SK-N-MC (cell line): Measurements from ENCODE around the gene SERPINA10.
"Not testable (repeated sequence)": the region's sequence is repeated elsewhere in the genome, so short reads cannot be mapped to it uniquely, and the experiment has no call there.

Experiments
- DNase-seq: peaks from one replicate; pipeline ENCODE4 v3.0.0-alpha.2; 2011; ENCODE audit warnings: low read depth, low spot score
- H3K27ac ChIP-seq: fragments of 200-600 bp; sonication (generic); 2 replicates; pipeline ENCODE4 v1.5.1; 2016; ENCODE audit warnings: mixed run types
- H3K36me3 ChIP-seq: fragments of 200-600 bp; sonication (generic); 2 replicates; pipeline ENCODE4 v1.6.1; 2017; ENCODE audit warnings: antibody characterized with exemption, low read length, mixed read lengths; ENCODE audit not compliant: insufficient read depth
- H3K4me3 ChIP-seq: fragments of 200-600 bp; sonication (generic); 2 replicates; pipeline ENCODE4 v1.5.1; 2016
- H3K9ac ChIP-seq: fragments of 200-600 bp; sonication (generic); 2 replicates; pipeline ENCODE4 v1.8.0; 2017; ENCODE audit warnings: mixed run types, mixed read lengths; ENCODE audit not compliant: insufficient read length
- H3K9me3 ChIP-seq: fragments of 200-600 bp; sonication (generic); 2 replicates; pipeline ENCODE4 v1.6.1; 2017; ENCODE audit warnings: low read depth, mild to moderate bottlenecking, antibody characterized with exemption, low read length, moderate library complexity, mixed read lengths
- EZH2 ChIP-seq: fragments of 200-600 bp; sonication (generic); IDR thresholded peaks from one replicate; pipeline ENCODE4 v1.6.1; 2017; ENCODE audit warnings: antibody characterized with exemption
- FOXP2 ChIP-seq: optimal IDR thresholded peaks from 2 replicates; pipeline ENCODE3; 2011; ENCODE audit warnings: mild to moderate bottlenecking, moderate library complexity; ENCODE audit not compliant: insufficient read depth; ENCODE audit errors: extremely low read length, control extremely low read depth
- POLR2AphosphoS5 ChIP-seq: IDR thresholded peaks from 2 replicates; pipeline ENCODE4 v1.6.1; 2012; ENCODE audit warnings: mild to moderate bottlenecking, low read depth, low read length, borderline replicate concordance

The SERPINA10 gene

DNA sequence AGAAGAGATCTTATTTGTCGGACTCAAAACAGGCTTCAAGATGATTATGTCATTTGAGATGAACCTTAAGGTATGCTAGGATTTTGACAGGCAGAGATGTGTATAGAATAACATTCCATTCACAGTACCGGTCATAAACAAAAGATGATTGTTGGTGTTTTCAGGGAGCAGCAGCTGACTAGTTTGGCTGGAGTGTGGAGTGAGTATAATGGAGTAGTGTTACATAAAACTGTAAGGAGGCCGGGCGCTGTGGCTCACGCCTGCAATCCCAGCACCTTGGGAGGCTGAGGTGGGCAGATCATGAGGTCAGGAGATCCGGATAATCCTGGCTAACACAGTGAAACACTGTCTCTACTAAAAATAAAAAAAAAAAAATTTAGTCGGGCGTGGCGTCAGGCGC lies 23.9 kb downstream of the SERPINA10 start:
- Histone ChIP-seq H3K36me3 (no peaks in the 10 kb centered on the region), H3K4me3 (no peak overlapping the region), H3K27ac (no peak overlapping the region), H3K9ac (no peak overlapping the region), H3K9me3 (no peaks in the 10 kb centered on the region)
- TF ChIP-seq FOXP2: no peak
- TF ChIP-seq POLR2AphosphoS5: no peak
- TF ChIP-seq EZH2: no peak
- no peak for DNase-seq

DNA sequence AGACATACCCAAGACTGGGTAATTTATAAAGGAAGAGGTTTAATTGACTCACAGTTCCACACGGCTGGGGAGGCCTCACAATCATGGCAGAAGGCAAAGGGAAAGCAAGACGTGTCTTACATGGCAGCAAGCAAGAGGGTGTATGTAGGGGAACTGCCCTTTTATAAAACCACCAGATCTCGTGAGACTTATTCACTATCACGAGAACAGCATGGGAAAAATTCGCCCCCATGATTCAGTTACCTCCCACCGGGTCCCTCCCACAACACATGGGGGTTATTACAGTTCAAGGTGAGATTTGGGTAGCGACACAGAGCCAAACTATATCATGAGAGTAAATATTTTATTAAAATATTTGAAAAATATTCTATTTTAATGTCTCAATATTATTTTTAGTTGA lies 24.5 kb downstream of the SERPINA10 start:
- DNase-seq, H3K36me3 ChIP-seq, H3K27ac ChIP-seq, H3K9ac ChIP-seq, H3K4me3 ChIP-seq, H3K9me3 ChIP-seq: not testable (repeated sequence)

DNA sequence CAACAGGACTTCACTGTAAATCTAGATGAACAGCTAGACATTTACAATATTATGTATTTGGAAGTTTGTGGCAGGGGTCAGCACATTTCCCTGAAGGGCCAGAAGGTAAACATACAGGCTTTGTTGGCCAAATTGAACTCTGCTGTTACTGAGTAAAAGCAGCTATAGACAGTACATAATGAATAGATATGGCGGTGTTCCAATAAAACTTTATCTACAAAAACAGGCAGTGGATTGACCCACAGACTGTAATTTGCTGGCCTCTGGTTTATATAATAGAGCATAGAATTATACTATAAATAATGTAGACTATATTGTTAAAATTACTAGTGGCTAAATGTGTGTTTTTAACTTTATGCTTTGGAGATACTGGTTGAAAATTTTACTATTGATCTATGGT lies 25.7 kb downstream of the SERPINA10 start:
- Histone ChIP-seq H3K36me3 (no peaks in the 10 kb centered on the region), H3K4me3 (no peak overlapping the region), H3K9ac (no peak overlapping the region), H3K9me3 (0 out of 2 replicates have a peak, but pooled peaks cover 2% of the 10 kb centered on the region), H3K27ac (no peak overlapping the region)
- TF ChIP-seq FOXP2 (no peak), POLR2AphosphoS5 (no peak), EZH2 (no peak)
- no peak for DNase-seq

GRCh38 chr14:94264195-94264594 lies 28.9 kb downstream of the SERPINA10 start:
- H3K27ac ChIP-seq, H3K36me3 ChIP-seq, H3K9ac ChIP-seq, H3K9me3 ChIP-seq, DNase-seq, H3K4me3 ChIP-seq: not testable (repeated sequence)

- no peaks in the 10 kb centered on the region for H3K36me3 ChIP-seq
- H3K9me3 ChIP-seq: no peaks in the 10 kb centered on the region
- H3K4me3 ChIP-seq: no peak overlapping the region
- H3K27ac ChIP-seq: no peak overlapping the region
- no peak for DNase-seq
- no peak overlapping the region for H3K9ac ChIP-seq
- TF ChIP-seq POLR2AphosphoS5 (no peak), FOXP2 (no peak), EZH2 (no peak)
Measured at GRCh38 chr14:94244182-94244581, 48.9 kb downstream of the SERPINA10 start.

DNA sequence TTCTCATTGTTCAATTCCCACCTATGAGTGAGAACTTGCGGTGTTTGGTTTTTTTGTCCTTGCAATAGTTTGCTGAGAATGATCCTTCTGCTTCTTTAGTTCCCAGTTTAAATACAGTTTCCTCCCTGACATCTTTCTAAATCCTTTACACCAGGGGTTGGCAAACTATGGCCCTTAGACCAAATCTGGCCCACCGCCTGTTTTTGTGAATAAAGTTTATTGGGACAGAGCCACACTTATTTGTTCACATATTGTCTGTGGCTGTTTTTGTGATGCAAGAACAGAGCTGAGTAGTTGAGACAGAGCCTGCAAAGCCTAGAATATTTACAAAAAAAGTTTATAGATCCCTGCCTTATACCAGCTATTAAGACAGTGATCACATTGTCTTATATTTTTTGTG lies 53.7 kb downstream of the SERPINA10 start:
- H3K36me3 ChIP-seq: no peaks in the 10 kb centered on the region
- TF ChIP-seq POLR2AphosphoS5 (no peak), FOXP2 (no peak), EZH2 (no peak)
- H3K27ac ChIP-seq: no peak overlapping the region
- no peak overlapping the region for H3K9ac ChIP-seq
- DNase-seq: no peak
- no peaks in the 10 kb centered on the region for H3K9me3 ChIP-seq
- no peak overlapping the region for H3K4me3 ChIP-seq

- no peak overlapping the region for H3K27ac ChIP-seq
- no peaks in the 10 kb centered on the region for H3K9me3 ChIP-seq
- DNase-seq: no peak
- H3K4me3 ChIP-seq: no peak overlapping the region
- H3K9ac ChIP-seq: no peak overlapping the region
- no peaks in the 10 kb centered on the region for H3K36me3 ChIP-seq
- TF ChIP-seq FOXP2: no peak
- TF ChIP-seq EZH2: no peak
Measured at GRCh38 chr14:94237983-94238382, 55.1 kb downstream of the SERPINA10 start.

GRCh38 chr14:94237046-94237445 lies 56.0 kb downstream of the SERPINA10 start:
- no peak for DNase-seq
- Histone ChIP-seq H3K9me3 (no peaks in the 10 kb centered on the region), H3K27ac (no peak overlapping the region), H3K9ac (no peak overlapping the region), H3K36me3 (no peaks in the 10 kb centered on the region), H3K4me3 (no peak overlapping the region)
- TF ChIP-seq EZH2 (no peak), FOXP2 (no peak), POLR2AphosphoS5 (no peak)
